HEK293 (cell line): ENCODE measurements around the gene UTP25.

Source experiments
- CTCF ChIA-PET: fragments of 350-600 bp; formaldehyde crosslinking; extraction: SDS; loops from one replicate; lab custom pipeline; 2021; ENCODE audit warnings: antibody characterized with exemption; lab: Yijun Ruan, JAX
- POLR2A ChIA-PET: fragments of 300-600 bp; formaldehyde crosslinking; extraction: SDS; loops from one replicate; lab custom pipeline; 2020; ENCODE audit warnings: antibody characterized with exemption, inconsistent platforms; lab: Yijun Ruan, JAX
- H3K27ac ChIP-seq: fragments of 200-500 bp; sonication (Bioruptor generic); 2 replicates; pipeline ENCODE4 v1.5.1; 2014; ENCODE audit warnings: low read depth, low read length, control low read depth, inconsistent platforms; ENCODE audit errors: extremely low read depth
- H3K36me3 ChIP-seq, 2 experiments: fragments of 200-500 bp in 1 of 2; sonication (Bioruptor generic) in 1 of 2; 1 replicate in 1 of 2; 2 replicates in 1 of 2; pipeline ENCODE4 v1.5.1; 2014 to 2017; ENCODE audit warnings: inconsistent platforms in 2 of 2, low read length in 2 of 2; ENCODE audit not compliant: control insufficient read depth in 2 of 2, insufficient read depth in 1 of 2
- H3K4me1 ChIP-seq: fragments of 200-500 bp; sonication (Bioruptor generic); 2 replicates; pipeline ENCODE4 v1.5.1; 2014; ENCODE audit warnings: mild to moderate bottlenecking, low read length, inconsistent platforms; ENCODE audit not compliant: control insufficient read depth, insufficient read depth
- H3K4me3 ChIP-seq: 2 replicates; pipeline ENCODE4 v1.5.1; 2011; ENCODE audit warnings: low read depth, mild to moderate bottlenecking, control low read depth, low read length, moderate library complexity
- H3K9me3 ChIP-seq: fragments of 200-500 bp; sonication (Bioruptor generic); 2 replicates; pipeline ENCODE4 v1.5.1; 2014; ENCODE audit warnings: low read depth, low read length, inconsistent platforms; ENCODE audit not compliant: control insufficient read depth, insufficient read depth
- GLIS2 ChIP-seq: fragments of 450-650 bp; formaldehyde crosslinking; IDR thresholded peaks from 2 replicates; pipeline ENCODE4 v1.5.1; 2016; ENCODE audit warnings: missing biosample characterization, missing genetic modification characterization
- KLF10 ChIP-seq: fragments of 450-650 bp; IDR thresholded peaks from 2 replicates; pipeline ENCODE4 v1.5.1; 2018; ENCODE audit warnings: missing biosample characterization, mild to moderate bottlenecking, missing genetic modification characterization
- KLF9 ChIP-seq: fragments of 450-650 bp; formaldehyde crosslinking; IDR thresholded peaks from 2 replicates; pipeline ENCODE4 v1.5.1; 2016; ENCODE audit warnings: missing biosample characterization, missing genetic modification characterization, low read depth
- PRDM10 ChIP-seq: fragments of 450-650 bp; formaldehyde crosslinking; IDR thresholded peaks from 2 replicates; pipeline ENCODE4 v1.5.1; 2016; ENCODE audit warnings: missing biosample characterization, missing genetic modification characterization
- PRDM2 ChIP-seq: fragments of 450-650 bp; formaldehyde crosslinking; IDR thresholded peaks from 2 replicates; pipeline ENCODE4 v1.5.1; 2016; ENCODE audit warnings: missing biosample characterization, missing genetic modification characterization, borderline replicate concordance
- SP3 ChIP-seq: fragments of 450-650 bp; formaldehyde crosslinking; IDR thresholded peaks from 2 replicates; pipeline ENCODE4 v1.5.1; 2016; ENCODE audit warnings: missing biosample characterization, missing genetic modification characterization
- TCF7L2 ChIP-seq: IDR thresholded peaks from 2 replicates; pipeline ENCODE4 v1.6.1; 2011; ENCODE audit warnings: low read depth, mild to moderate bottlenecking, inconsistent platforms, low read length, moderate library complexity, borderline replicate concordance
- TRIM28 ChIP-seq: IDR thresholded peaks from 2 replicates; pipeline ENCODE4 v1.6.1; 2011; ENCODE audit warnings: low read length, control low read depth, borderline replicate concordance
- ZBTB11 ChIP-seq: fragments of 450-650 bp; formaldehyde crosslinking; conservative IDR thresholded peaks from 2 replicates; pipeline ENCODE4 v1.5.1; 2016; ENCODE audit warnings: low read depth, missing biosample characterization, missing genetic modification characterization
- ZFP69B ChIP-seq: fragments of 450-650 bp; formaldehyde crosslinking; IDR thresholded peaks from 2 replicates; pipeline ENCODE4 v1.5.1; 2016; ENCODE audit warnings: missing biosample characterization, missing genetic modification characterization
- ZNF133 ChIP-seq: fragments of 450-650 bp; formaldehyde crosslinking; IDR thresholded peaks from 2 replicates; pipeline ENCODE4 v1.5.1; 2016; ENCODE audit warnings: missing biosample characterization, missing genetic modification characterization
- ZNF148 ChIP-seq: fragments of 450-650 bp; formaldehyde crosslinking; IDR thresholded peaks from 2 replicates; pipeline ENCODE4 v1.5.0; 2017; ENCODE audit warnings: missing biosample characterization, missing genetic modification characterization, borderline replicate concordance
- ZNF248 ChIP-seq: fragments of 450-650 bp; formaldehyde crosslinking; IDR thresholded peaks from 2 replicates; pipeline ENCODE4 v1.5.1; 2017; ENCODE audit warnings: missing biosample characterization, missing genetic modification characterization
- ZNF341 ChIP-seq: fragments of 450-650 bp; formaldehyde crosslinking; IDR thresholded peaks from 2 replicates; pipeline ENCODE4; 2016; ENCODE audit warnings: low read depth, missing biosample characterization, missing genetic modification characterization
- ZNF488 ChIP-seq: fragments of 450-650 bp; formaldehyde crosslinking; IDR thresholded peaks from 2 replicates; pipeline ENCODE4 v1.5.1; 2016; ENCODE audit warnings: missing biosample characterization, missing genetic modification characterization
- ZNF626 ChIP-seq: fragments of 450-650 bp; sonication (Bioruptor Pico); formaldehyde crosslinking; IDR thresholded peaks from 2 replicates; pipeline ENCODE4 v1.5.1; 2018; ENCODE audit warnings: missing biosample characterization, missing genetic modification characterization, inconsistent platforms
- ZNF747 ChIP-seq: fragments of 450-650 bp; formaldehyde crosslinking; IDR thresholded peaks from 2 replicates; pipeline ENCODE4 v1.5.1; 2016; ENCODE audit warnings: missing biosample characterization, missing genetic modification characterization

Gene UTP25

GRCh38 chr1:209837671-209838070 lies 9.9 kb downstream of the UTP25 start:
- ChIA-PET CTCF (interaction anchor here (1.2 to 3.8 kb wide), 4 partner anchors 10 to 14 kb away, joined by 3 to 17 read pairs (median 6); partner anchors contain the start of gene UTP25), POLR2A (no interaction called here)
- TF ChIP-seq ZFP69B (no peak), KLF9 (tag by site-specific recombination) (no peak), ZNF488 (tag by site-specific recombination) (no peak), SP3 (tag by site-specific recombination) (no peak), PRDM10 (tag by site-specific recombination) (no peak), PRDM2 (tag by site-specific recombination) (no peak), ZNF133 (tag by site-specific recombination) (no peak)
- Histone ChIP-seq H3K9me3 (no peaks in the 10 kb centered on the region), H3K4me1 (no peaks in the 10 kb centered on the region), H3K27ac (no peak overlapping the region), H3K36me3 (peaks cover 62 to 99% of the 10 kb centered on the region in 2 experiments), H3K4me3 (no peak overlapping the region)

GRCh38 chr1:209838537-209838936 lies 10.8 kb downstream of the UTP25 start:
- Histone ChIP-seq H3K4me3 (no peak overlapping the region), H3K9me3 (no peaks in the 10 kb centered on the region), H3K27ac (no peak overlapping the region), H3K4me1 (no peaks in the 10 kb centered on the region), H3K36me3 (peaks cover 54 to 100% of the 10 kb centered on the region in 2 experiments)
- no peak for TF ChIP-seq ZNF248 (tag by site-specific recombination)
- no peak for TF ChIP-seq ZBTB11
- no peak for TF ChIP-seq ZNF148 (tag by site-specific recombination)
- no peak for TF ChIP-seq TCF7L2
- no peak for TF ChIP-seq ZNF341 (tag by site-specific recombination)
- no peak for TF ChIP-seq TRIM28
- TF ChIP-seq ZNF747 (tag by site-specific recombination), result no peak
- no peak for TF ChIP-seq GLIS2
- no peak for TF ChIP-seq KLF10 (tag by site-specific recombination)
- no peak for TF ChIP-seq ZNF626 (tag by site-specific recombination)
- ChIA-PET CTCF (interaction anchor here (1.2 to 3.8 kb wide), 3 partner anchors 12 to 15 kb away, joined by 3 to 17 read pairs (median 7); no protein-coding TSS in a partner anchor), POLR2A (no interaction called here)
